ENCODE results near the gene RNU7-1. TPM values are rescaled to one million over a fixed set of nuclear protein-coding genes. Genes with fewer than 3 reads are reported as not detected.
A peak's percentile ranks its signal among the peaks of the same experiment; 100 is the strongest.

The RNU7-1 gene
- total and polyA plus RNA-seq, 9 of the 15 experiments (the other 6 are each of a cell fraction or from before 2014, with no cell fraction given), result not detected

DNA sequence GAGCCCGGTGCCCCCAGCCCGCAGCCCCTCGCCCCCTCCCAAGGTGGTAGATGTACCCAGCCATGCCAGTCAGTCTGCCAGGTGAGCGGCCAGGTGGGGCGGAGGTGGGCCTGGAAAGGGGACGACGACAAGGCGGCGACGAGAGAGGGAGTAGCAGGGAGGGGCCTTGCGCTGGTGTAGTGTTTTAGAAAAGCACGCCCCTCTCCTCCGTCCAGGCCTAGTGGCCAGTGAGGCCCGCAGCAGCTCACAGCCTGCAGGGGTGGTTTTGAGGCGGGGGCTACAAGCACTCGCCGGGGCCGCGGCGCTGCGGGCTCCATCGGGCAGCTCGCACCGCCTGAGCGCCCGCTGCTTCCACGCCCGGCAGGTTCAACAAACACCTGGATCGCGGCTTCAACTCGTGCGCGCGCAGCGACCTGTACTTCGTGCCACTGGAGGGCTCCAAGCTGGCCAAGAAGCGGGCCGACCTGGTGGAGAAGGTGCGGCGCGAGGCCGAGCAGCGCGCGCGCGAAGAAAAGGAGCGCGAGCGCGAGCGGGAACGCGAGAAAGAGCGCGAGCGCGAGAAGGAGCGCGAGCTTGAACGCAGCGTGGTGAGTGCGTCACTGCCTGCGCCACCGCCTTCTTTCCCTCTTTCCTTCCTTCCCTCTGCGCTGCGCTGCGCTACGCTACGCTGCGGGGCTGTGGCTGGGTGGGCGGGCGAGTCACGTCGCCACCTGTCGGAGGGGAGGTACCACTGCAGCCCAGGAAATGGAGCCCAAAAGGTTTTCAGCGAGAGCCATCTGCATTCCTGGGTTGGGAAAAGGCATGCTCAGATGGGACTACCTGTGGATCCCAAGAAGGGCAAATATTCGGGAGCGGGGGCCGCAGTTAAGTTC, 5.9 kb upstream of the RNU7-1 start (continued):
- TF ChIP-seq, protein P1, sequence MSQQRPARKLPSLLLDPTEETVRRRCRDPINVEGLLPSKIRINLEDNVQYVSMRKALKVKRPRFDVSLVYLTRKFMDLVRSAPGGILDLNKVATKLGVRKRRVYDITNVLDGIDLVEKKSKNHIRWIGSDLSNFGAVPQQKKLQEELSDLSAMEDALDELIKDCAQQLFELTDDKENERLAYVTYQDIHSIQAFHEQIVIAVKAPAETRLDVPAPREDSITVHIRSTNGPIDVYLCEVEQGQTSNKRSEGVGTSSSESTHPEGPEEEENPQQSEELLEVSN (IDR thresholded peaks at IDR 0.05; ENCODE audit: borderline replicate concordance in 1 of 2, extremely low read depth in 1 of 2, insufficient read depth in 1 of 2, insufficient read length in 1 of 2, low read depth in 1 of 2, low read length in 1 of 2, poor library complexity in 1 of 2, severe bottlenecking in 1 of 2), result peak; percentile 95
- TF ChIP-seq GTF2A2 (tag; IDR thresholded peaks at IDR 0.05) (no peak), L3MBTL2 (IDR thresholded peaks at IDR 0.05) (peak; percentile 81), GATAD2B (IDR thresholded peaks at IDR 0.05; ENCODE audit: borderline replicate concordance) (no peak), FOXA1 (IDR thresholded peaks at IDR 0.05; ENCODE audit: borderline replicate concordance) (no peak), MAFF (IDR thresholded peaks at IDR 0.05; ENCODE audit: low read length) (no peak), FOXJ2 (tag; IDR thresholded peaks at IDR 0.05) (no peak; the same call in 1 of the 2 replicates), IRF2 (CRISPR knock-in tag; IDR thresholded peaks at IDR 0.05) (no peak), ZC3H11A (IDR thresholded peaks at IDR 0.05; ENCODE audit: low read depth, low read length) (no peak), TOE1 (IDR thresholded peaks at IDR 0.05; ENCODE audit: borderline replicate concordance) (peak; percentile 66; the same call in 1 of the 2 replicates), TOE1 (CRISPR knock-in tag; IDR thresholded peaks at IDR 0.05; ENCODE audit: borderline replicate concordance, low read depth) (0 out of 2 replicates have a peak, but pooled peaks have one; percentile 42), SRSF7 (optimal IDR thresholded peaks at IDR 0.05; ENCODE audit: low read depth, low read length) (no peak), E2F3 (CRISPR knock-in tag; IDR thresholded peaks at IDR 0.05) (no peak), CREBBP (IDR thresholded peaks at IDR 0.05; ENCODE audit: low read depth, low read length) (no peak), HLTF (IDR thresholded peaks at IDR 0.05) (no peak)
- TF ChIP-seq, protein P2, sequence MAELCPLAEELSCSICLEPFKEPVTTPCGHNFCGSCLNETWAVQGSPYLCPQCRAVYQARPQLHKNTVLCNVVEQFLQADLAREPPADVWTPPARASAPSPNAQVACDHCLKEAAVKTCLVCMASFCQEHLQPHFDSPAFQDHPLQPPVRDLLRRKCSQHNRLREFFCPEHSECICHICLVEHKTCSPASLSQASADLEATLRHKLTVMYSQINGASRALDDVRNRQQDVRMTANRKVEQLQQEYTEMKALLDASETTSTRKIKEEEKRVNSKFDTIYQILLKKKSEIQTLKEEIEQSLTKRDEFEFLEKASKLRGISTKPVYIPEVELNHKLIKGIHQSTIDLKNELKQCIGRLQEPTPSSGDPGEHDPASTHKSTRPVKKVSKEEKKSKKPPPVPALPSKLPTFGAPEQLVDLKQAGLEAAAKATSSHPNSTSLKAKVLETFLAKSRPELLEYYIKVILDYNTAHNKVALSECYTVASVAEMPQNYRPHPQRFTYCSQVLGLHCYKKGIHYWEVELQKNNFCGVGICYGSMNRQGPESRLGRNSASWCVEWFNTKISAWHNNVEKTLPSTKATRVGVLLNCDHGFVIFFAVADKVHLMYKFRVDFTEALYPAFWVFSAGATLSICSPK (IDR thresholded peaks at IDR 0.05; ENCODE audit: borderline replicate concordance), result no peak
- TF ChIP-seq, protein P3, sequence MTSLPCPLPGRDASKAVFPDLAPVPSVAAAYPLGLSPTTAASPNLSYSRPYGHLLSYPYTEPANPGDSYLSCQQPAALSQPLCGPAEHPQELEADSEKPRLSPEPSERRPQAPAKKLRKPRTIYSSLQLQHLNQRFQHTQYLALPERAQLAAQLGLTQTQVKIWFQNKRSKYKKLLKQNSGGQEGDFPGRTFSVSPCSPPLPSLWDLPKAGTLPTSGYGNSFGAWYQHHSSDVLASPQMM (CRISPR knock-in tag; IDR thresholded peaks at IDR 0.05), result no peak
- TF ChIP-seq, protein P4, sequence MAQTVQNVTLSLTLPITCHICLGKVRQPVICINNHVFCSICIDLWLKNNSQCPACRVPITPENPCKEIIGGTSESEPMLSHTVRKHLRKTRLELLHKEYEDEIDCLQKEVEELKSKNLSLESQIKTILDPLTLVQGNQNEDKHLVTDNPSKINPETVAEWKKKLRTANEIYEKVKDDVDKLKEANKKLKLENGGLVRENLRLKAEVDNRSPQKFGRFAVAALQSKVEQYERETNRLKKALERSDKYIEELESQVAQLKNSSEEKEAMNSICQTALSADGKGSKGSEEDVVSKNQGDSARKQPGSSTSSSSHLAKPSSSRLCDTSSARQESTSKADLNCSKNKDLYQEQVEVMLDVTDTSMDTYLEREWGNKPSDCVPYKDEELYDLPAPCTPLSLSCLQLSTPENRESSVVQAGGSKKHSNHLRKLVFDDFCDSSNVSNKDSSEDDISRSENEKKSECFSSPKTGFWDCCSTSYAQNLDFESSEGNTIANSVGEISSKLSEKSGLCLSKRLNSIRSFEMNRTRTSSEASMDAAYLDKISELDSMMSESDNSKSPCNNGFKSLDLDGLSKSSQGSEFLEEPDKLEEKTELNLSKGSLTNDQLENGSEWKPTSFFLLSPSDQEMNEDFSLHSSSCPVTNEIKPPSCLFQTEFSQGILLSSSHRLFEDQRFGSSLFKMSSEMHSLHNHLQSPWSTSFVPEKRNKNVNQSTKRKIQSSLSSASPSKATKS (CRISPR knock-in tag; IDR thresholded peaks at IDR 0.05), result no peak
- TF ChIP-seq, protein P5, sequence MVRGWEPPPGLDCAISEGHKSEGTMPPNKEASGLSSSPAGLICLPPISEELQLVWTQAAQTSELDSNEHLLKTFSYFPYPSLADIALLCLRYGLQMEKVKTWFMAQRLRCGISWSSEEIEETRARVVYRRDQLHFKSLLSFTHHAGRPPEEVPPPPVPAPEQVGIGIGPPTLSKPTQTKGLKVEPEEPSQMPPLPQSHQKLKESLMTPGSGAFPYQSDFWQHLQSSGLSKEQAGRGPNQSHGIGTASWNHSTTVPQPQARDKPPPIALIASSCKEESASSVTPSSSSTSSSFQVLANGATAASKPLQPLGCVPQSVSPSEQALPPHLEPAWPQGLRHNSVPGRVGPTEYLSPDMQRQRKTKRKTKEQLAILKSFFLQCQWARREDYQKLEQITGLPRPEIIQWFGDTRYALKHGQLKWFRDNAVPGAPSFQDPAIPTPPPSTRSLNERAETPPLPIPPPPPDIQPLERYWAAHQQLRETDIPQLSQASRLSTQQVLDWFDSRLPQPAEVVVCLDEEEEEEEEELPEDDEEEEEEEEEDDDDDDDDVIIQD (CRISPR knock-in tag; IDR thresholded peaks at IDR 0.05), result no peak
- TF ChIP-seq, protein P6, sequence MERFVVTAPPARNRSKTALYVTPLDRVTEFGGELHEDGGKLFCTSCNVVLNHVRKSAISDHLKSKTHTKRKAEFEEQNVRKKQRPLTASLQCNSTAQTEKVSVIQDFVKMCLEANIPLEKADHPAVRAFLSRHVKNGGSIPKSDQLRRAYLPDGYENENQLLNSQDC (CRISPR knock-in tag; IDR thresholded peaks at IDR 0.05), result no peak

Data from K562 (cell line).